ENCODE measurements around the gene CYBC1.

GRCh38 chr17:82435601-82436583 is 14.7 kb downstream of the CYBC1 start:
- TF ChIP-seq TEAD1 (CRISPR knock-in tag; IDR thresholded peaks at IDR 0.05) = no peak
- TF ChIP-seq ZKSCAN8 (CRISPR knock-in tag; IDR thresholded peaks at IDR 0.05) = no peak
- no peak for TF ChIP-seq TARDBP (IDR thresholded peaks at IDR 0.05)
- TF ChIP-seq ESRRA (IDR thresholded peaks at IDR 0.05; ENCODE audit: borderline replicate concordance, low read depth) = no peak
- TF ChIP-seq CTCF (IDR thresholded peaks at IDR 0.05 in 2 of 3, conservative IDR thresholded peaks at IDR 0.05 in 1 of 3; ENCODE audit: insufficient read depth in 2 of 3, low read depth in 1 of 3, low read length in 3 of 3) = no peak
- no peak for TF ChIP-seq NEUROD1 (IDR thresholded peaks at IDR 0.05; ENCODE audit: borderline replicate concordance, low read depth, low read length, partially characterized antibody)
- no peak for TF ChIP-seq ESRRB (CRISPR knock-in tag; IDR thresholded peaks at IDR 0.05; ENCODE audit: borderline replicate concordance)
- TF ChIP-seq SIN3A (IDR thresholded peaks at IDR 0.05; ENCODE audit: borderline replicate concordance in 2 of 2, control insufficient read depth in 1 of 2, low read depth in 2 of 2, low read length in 2 of 2) = no peak
- TF ChIP-seq ZBTB2 (IDR thresholded peaks at IDR 0.05) = no peak
- TF ChIP-seq GABPA (tag; conservative IDR thresholded peaks at IDR 0.05; ENCODE audit: low read depth) = no peak
- TF ChIP-seq JUND (IDR thresholded peaks at IDR 0.05; ENCODE audit: borderline replicate concordance, low read depth, low read length) = no peak
- no peak for TF ChIP-seq JUND (tag; IDR thresholded peaks at IDR 0.05; ENCODE audit: borderline replicate concordance, low read depth, low read length)
- TF ChIP-seq USF2 (CRISPR knock-in tag; IDR thresholded peaks at IDR 0.05) = no peak

Measured in K562 (cell line).